Left lung (tissue), 10 donors: ENCODE data around the gene MAN2B2. TPM values are rescaled to one million over a fixed set of nuclear protein-coding genes. Genes with fewer than 3 reads are reported as not detected.

Source experiments
- ATAC-seq: fragments of 200-7000 bp; cut with Tn5 transposase; one replicate; pipeline ENCODE4 v1.9.1; 2020; ENCODE audit warnings: moderate library complexity
- DNase-seq, 4 donors: peaks; one replicate each; pipeline ENCODE4 v3.0.0-alpha.2; 2013 to 2020
- H3K27ac ChIP-seq, 2 donors: fragments of 200-600 bp; sonication (generic) in 1 of 2; one replicate each; pipeline versions ENCODE4 v1.5.0 to v1.8.0; 2020 to 2021
- H3K27me3 ChIP-seq, 2 donors: fragments of 200-600 bp; sonication (generic) in 1 of 2; one replicate each; pipeline versions ENCODE4 v1.5.0 to v1.8.0; 2020 to 2021
- H3K36me3 ChIP-seq, 2 donors: fragments of 200-600 bp; sonication (generic) in 1 of 2; one replicate each; pipeline versions ENCODE4 v1.5.0 to v1.8.0; 2020 to 2021
- H3K4me1 ChIP-seq, 2 donors: fragments of 200-600 bp; one replicate each; pipeline ENCODE4 v1.8.0; 2021
- H3K4me3 ChIP-seq, 2 donors: fragments of 200-600 bp; sonication (generic) in 1 of 2; one replicate each; pipeline versions ENCODE4 v1.5.0 to v1.8.0; 2020 to 2021; ENCODE audit warnings: mild to moderate bottlenecking in 1 of 2
- H3K9me3 ChIP-seq, 2 donors: fragments of 200-600 bp; sonication (generic) in 1 of 2; one replicate each; pipeline versions ENCODE4 v1.5.0 to v1.8.0; 2020 to 2021
- CTCF ChIP-seq, 2 donors: fragments of 200-600 bp; sonication (generic) in 1 of 2; IDR thresholded peaks; one replicate each; pipeline versions ENCODE4 v1.5.0 to v1.8.0; 2021; ENCODE audit warnings: antibody characterized with exemption in 2 of 2
- intact Hi-C, 2 donors: fragments of 100-400 bp; cut with DNase I; formaldehyde crosslinking; loops; one replicate each; pipeline versions ENCODE4 v1.11.2 to v1.14.2; 2022
- polyA plus RNA-seq, 6 donors: library from polyadenylated mRNA; unstranded; fragments of 120-200 nt; gene quantifications; one replicate each; pipeline ENCODE4 v1.2.1, GENCODE V29; 2013; ENCODE audit not compliant: insufficient read length in 6 of 6
- total RNA-seq, 2 donors: library from RNA; stranded (reverse); fragmentation: NEBNext Ultra II Directional; extraction: Animal tissue kit (Norgen Biotek cat#: 25700); gene quantifications; one replicate each; pipeline ENCODE4 v1.2.1, GENCODE V29; 2021
- donor health status: DM: no; HTN: yes; CAD: no.
- donor health status: DM: no; HTN: no; CAD: no.

Gene MAN2B2
- total and polyA plus RNA-seq, 8 donors, result 14.2 to 38.3 (median 16.4) TPM

- Histone ChIP-seq H3K4me1 (no peaks in the 10 kb centered on the region), H3K27ac (no peak overlapping the region), H3K9me3 (peaks cover 0 to 14% of the 10 kb centered on the region in 2 donors), H3K36me3 (no peaks in the 10 kb centered on the region), H3K4me3 (no peak overlapping the region), H3K27me3 (peaks cover 0 to 84% of the 10 kb centered on the region in 2 donors)
- ATAC-seq, result no peak
- no peak for DNase-seq
- TF ChIP-seq CTCF (IDR thresholded peaks at IDR 0.05), result no peak
- intact Hi-C loops, result no loop called here
Measured at GRCh38 chr4:6555519-6555918, 19.5 kb upstream of the MAN2B2 start.

GRCh38 chr4:6556263-6556662 is 18.7 kb upstream of the MAN2B2 start:
- H3K4me3 ChIP-seq, result no peak overlapping the region
- no peak for DNase-seq
- ATAC-seq, result no peak
- H3K4me1 ChIP-seq, result no peaks in the 10 kb centered on the region
- no peaks in the 10 kb centered on the region for H3K36me3 ChIP-seq
- TF ChIP-seq CTCF (IDR thresholded peaks at IDR 0.05), result no peak
- no peak overlapping the region for H3K27ac ChIP-seq
- intact Hi-C loops, result no loop called here
- peaks cover 0 to 87% of the 10 kb centered on the region in 2 donors for H3K27me3 ChIP-seq
- peaks cover 0 to 12% of the 10 kb centered on the region in 2 donors for H3K9me3 ChIP-seq

- Histone ChIP-seq H3K36me3 (no peaks in the 10 kb centered on the region), H3K27me3 (peaks cover 5 to 92% of the 10 kb centered on the region in 2 donors), H3K4me3 (no peak overlapping the region), H3K4me1 (no peaks in the 10 kb centered on the region), H3K27ac (no peak overlapping the region), H3K9me3 (peaks cover 0 to 4% of the 10 kb centered on the region in 2 donors)
- TF ChIP-seq CTCF (IDR thresholded peaks at IDR 0.05), result no peak
- ATAC-seq, result no peak
- intact Hi-C loops, result no loop called here
- DNase-seq, result no peak
Measured at GRCh38 chr4:6557185-6557584, 17.8 kb upstream of the MAN2B2 start.

- no peak for TF ChIP-seq CTCF (IDR thresholded peaks at IDR 0.05)
- Histone ChIP-seq H3K27ac (no peak overlapping the region), H3K4me1 (peaks cover 0 to 3% of the 10 kb centered on the region in 2 donors), H3K27me3 (peaks cover 9 to 97% of the 10 kb centered on the region in 2 donors), H3K4me3 (no peak overlapping the region), H3K9me3 (no peaks in the 10 kb centered on the region), H3K36me3 (no peaks in the 10 kb centered on the region)
- DNase-seq (no peak), ATAC-seq (no peak)
- intact Hi-C loops, result no loop called here
Measured at GRCh38 chr4:6557856-6558255, 17.1 kb upstream of the MAN2B2 start.

GRCh38 chr4:6560416-6561172 is 14.4 kb upstream of the MAN2B2 start:
- Histone ChIP-seq H3K9me3 (no peaks in the 10 kb centered on the region), H3K27ac (no peak overlapping the region), H3K4me1 (peaks cover 0 to 14% of the 10 kb centered on the region in 2 donors), H3K27me3 (peaks cover 33 to 98% of the 10 kb centered on the region in 2 donors), H3K36me3 (no peaks in the 10 kb centered on the region), H3K4me3 (no peak overlapping the region)
- TF ChIP-seq CTCF (IDR thresholded peaks at IDR 0.05), result no peak
- no peak for ATAC-seq
- intact Hi-C loops, result no loop called here
- peak in 1 of 4 donors; percentile 74 for DNase-seq
